HCT116 (cell line): Measurements from ENCODE around the gene MTG2. TPM values are rescaled to one million over a fixed set of nuclear protein-coding genes. Genes with fewer than 3 reads are reported as not detected.

Experiments
- ATAC-seq: fragments of 200-7000 bp; cut with Tn5 transposase; 2 replicates; pipeline ENCODE4 v1.9.1; 2020; ENCODE audit warnings: mild to moderate bottlenecking, moderate library complexity
- BruUV-seq: library from RNA; stranded (reverse); fragments of 400-500 nt; replicated peaks from 2 replicates; lab custom pipeline; 2021; lab: Mats Ljungman, UMichigan
- CTCF ChIA-PET: fragments of 300-600 bp; sonication (Branson Sonifier 250); formaldehyde crosslinking; loops from one replicate; lab custom pipeline; 2021; ENCODE audit warnings: antibody characterized with exemption; lab: Charles Lee
- POLR2A ChIA-PET: fragments of 300-600, 350-600 bp; sonication (Branson Sonifier 250); formaldehyde crosslinking; loops from one replicate; lab custom pipeline; 2021; ENCODE audit warnings: antibody characterized with exemption; lab: Charles Lee
- RAD21 ChIA-PET, 2 experiments: fragments of 300-600 bp; sonication (Branson Sonifier 250); formaldehyde crosslinking; loops; one replicate each; lab custom pipeline; 2023; ENCODE audit warnings: low total read pairs in 2 of 2; ENCODE audit not compliant: uncharacterized antibody in 2 of 2, unreplicated experiment in 2 of 2, low non-redundant PET in 1 of 2; lab: Charles Lee
- DNase-seq: peaks from one replicate; pipeline ENCODE4 v3.0.0-alpha.2; 2010; ENCODE audit warnings: low read depth, low spot score
- H2AFZ ChIP-seq: fragments of 200-600 bp; shearing (Covaris generic), sonication (generic); 2 replicates; pipeline ENCODE4 v1.6.1; 2017; ENCODE audit warnings: low read depth, mixed run types, mixed read lengths, antibody characterized with exemption, low read length; ENCODE audit not compliant: poor library complexity, severe bottlenecking
- H3K27ac ChIP-seq: 2 replicates; pipeline ENCODE4 v1.5.1; 2012; ENCODE audit warnings: low read depth, low read length
- H3K27me3 ChIP-seq: fragments of 200-600 bp; sonication (generic); 2 replicates; pipeline ENCODE4 v1.6.1; 2016; ENCODE audit warnings: mixed run types, low read length, mixed read lengths; ENCODE audit not compliant: insufficient read depth
- H3K36me3 ChIP-seq, 2 experiments: fragments of 200-500 bp in 1 of 2; fragments of 200-600 bp in 1 of 2; sonication (Bioruptor generic) in 1 of 2; sonication (generic) in 1 of 2; 2 replicates each; pipeline versions ENCODE4 v1.5.1 to v1.6.1; 2014 to 2016; ENCODE audit warnings: low read length in 2 of 2, inconsistent platforms in 1 of 2, mixed read lengths in 1 of 2, mixed run types in 1 of 2; ENCODE audit not compliant: insufficient read depth in 2 of 2, control insufficient read depth in 1 of 2
- H3K4me1 ChIP-seq, 2 experiments: fragments of 200-600 bp in 1 of 2; sonication (generic) in 1 of 2; 2 replicates each; pipeline versions ENCODE4 v1.5.1 to v1.6.1; 2012 to 2017; ENCODE audit warnings: low read length in 2 of 2, inconsistent platforms in 1 of 2, mild to moderate bottlenecking in 1 of 2, mixed read lengths in 1 of 2, mixed run types in 1 of 2, moderate library complexity in 1 of 2; ENCODE audit not compliant: insufficient read depth in 2 of 2, control insufficient read depth in 1 of 2
- H3K4me2 ChIP-seq: fragments of 200-600 bp; sonication (generic); 2 replicates; pipeline ENCODE4 v1.6.1; 2017; ENCODE audit warnings: mixed run types, low read length, mixed read lengths
- H3K4me3 ChIP-seq, 2 experiments: fragments of 200-600 bp in 1 of 2; sonication (generic) in 1 of 2; replicated peaks in 1 of 2; 2 replicates each; pipeline ENCODE4 v1.5.1; 2011 to 2016; ENCODE audit warnings: low read length in 2 of 2, control low read depth in 1 of 2, low read depth in 1 of 2, mild to moderate bottlenecking in 1 of 2, mixed read lengths in 1 of 2, mixed run types in 1 of 2
- H3K79me2 ChIP-seq: fragments of 200-600 bp; sonication (generic); 2 replicates; pipeline ENCODE4 v1.6.1; 2017; ENCODE audit warnings: mild to moderate bottlenecking, mixed run types, low read length, moderate library complexity, mixed read lengths; ENCODE audit not compliant: insufficient read depth
- H3K9ac ChIP-seq: fragments of 200-600 bp; sonication (generic); 2 replicates; pipeline ENCODE4 v1.6.1; 2016; ENCODE audit warnings: low read length, mixed read lengths
- H3K9me2 ChIP-seq: fragments of 200-600 bp; sonication (generic), shearing (Covaris generic); 2 replicates; pipeline ENCODE4 v1.6.1; 2017; ENCODE audit warnings: mixed run types, mild to moderate bottlenecking, moderate library complexity; ENCODE audit not compliant: insufficient read depth
- H3K9me3 ChIP-seq, 2 experiments: fragments of 200-500 bp in 1 of 2; fragments of 200-600 bp in 1 of 2; sonication (Bioruptor generic) in 1 of 2; sonication (generic) in 1 of 2; 2 replicates each; pipeline ENCODE4 v1.6.1; 2014 to 2017; ENCODE audit warnings: low read length in 2 of 2, mixed read lengths in 2 of 2, inconsistent platforms in 1 of 2, low read depth in 1 of 2, mild to moderate bottlenecking in 1 of 2, mixed run types in 1 of 2, moderate library complexity in 1 of 2; ENCODE audit not compliant: control insufficient read depth in 1 of 2, insufficient read depth in 1 of 2
- H4K20me1 ChIP-seq: fragments of 200-600 bp; sonication (generic), shearing (Covaris generic); 2 replicates; pipeline ENCODE4 v1.6.1; 2017; ENCODE audit warnings: mixed run types, mild to moderate bottlenecking, moderate library complexity; ENCODE audit not compliant: insufficient read depth
- ATF3 ChIP-seq: IDR thresholded peaks from 2 replicates; pipeline ENCODE4 v1.6.1; 2012
- CBX3 ChIP-seq: IDR thresholded peaks from 2 replicates; pipeline ENCODE4 v1.6.1; 2012; ENCODE audit warnings: low read depth
- CEBPB ChIP-seq: IDR thresholded peaks from 2 replicates; pipeline ENCODE4 v1.6.1; 2012; ENCODE audit warnings: low read depth
- ELF1 ChIP-seq: IDR thresholded peaks from 2 replicates; pipeline ENCODE4 v1.6.1; 2012; ENCODE audit warnings: low read depth, borderline replicate concordance
- EZH2phosphoT487 ChIP-seq: fragments of 200-600 bp; IDR thresholded peaks from 2 replicates; pipeline ENCODE4 v1.6.1; 2018; ENCODE audit warnings: antibody characterized with exemption, borderline replicate concordance
- POLR2A ChIP-seq: IDR thresholded peaks from 2 replicates; pipeline ENCODE4 v1.7.0; 2011; ENCODE audit warnings: borderline replicate concordance; ENCODE audit not compliant: insufficient read depth, insufficient read length; ENCODE audit errors: extremely low read depth
- RAD21 ChIP-seq: IDR thresholded peaks from 2 replicates; pipeline ENCODE4 v1.6.1; 2012; ENCODE audit warnings: low read depth, mild to moderate bottlenecking
- REST ChIP-seq: IDR thresholded peaks from 2 replicates; pipeline ENCODE4 v1.6.1; 2012; ENCODE audit warnings: low read depth
- SIN3A ChIP-seq: IDR thresholded peaks from 2 replicates; pipeline ENCODE4 v1.6.1; 2012; ENCODE audit warnings: low read depth
- SP1 ChIP-seq: IDR thresholded peaks from 2 replicates; pipeline ENCODE4 v1.6.1; 2012; ENCODE audit warnings: low read depth
- SRF ChIP-seq: IDR thresholded peaks from 2 replicates; pipeline ENCODE4 v1.6.1; 2012; ENCODE audit warnings: low read depth
- TCF7L2 ChIP-seq: IDR thresholded peaks from 2 replicates; pipeline ENCODE4 v1.7.0; 2011; ENCODE audit warnings: borderline replicate concordance, inconsistent platforms; ENCODE audit not compliant: insufficient read depth, insufficient read length; ENCODE audit errors: extremely low read depth
- YY1 ChIP-seq: IDR thresholded peaks from 2 replicates; pipeline ENCODE4 v1.6.1; 2011; ENCODE audit warnings: low read length, low read depth, moderate library complexity, mild to moderate bottlenecking; ENCODE audit not compliant: insufficient replicate concordance; ENCODE audit errors: extremely low read depth
- ZBTB33 ChIP-seq: IDR thresholded peaks from 2 replicates; pipeline ENCODE4 v1.6.1; 2011; ENCODE audit warnings: mild to moderate bottlenecking, low read length, moderate library complexity; ENCODE audit not compliant: insufficient replicate concordance; ENCODE audit errors: extremely low read depth
- ZFX ChIP-seq: fragments of 450-650 bp; IDR thresholded peaks from 2 replicates; pipeline ENCODE4 v1.6.1; 2017
- ZNF274 ChIP-seq: fragments of 200-500 bp; sonication (Bioruptor generic); IDR thresholded peaks from 2 replicates; pipeline ENCODE4 v1.6.1; 2014; ENCODE audit warnings: mild to moderate bottlenecking, low read depth, low read length, inconsistent platforms
- intact Hi-C: fragments of 100-400 bp; cut with micrococcal nuclease; formaldehyde crosslinking; loops from 2 replicates; pipeline ENCODE4 v1.10.0; 2022
- total RNA-seq: library from RNA; stranded (reverse); gene quantifications from one replicate; pipeline ENCODE4 v1.2.1, GENCODE V29; 2021; ENCODE audit not compliant: unreplicated experiment

Gene MTG2
- total RNA-seq, 1 experiment from 2014 or later = 43.3 TPM

- TF ChIP-seq ATF3 (no peak), YY1 (no peak), ELF1 (no peak), POLR2A (no peak), RAD21 (no peak), ZNF274 (no peak)
Observed at GRCh38 chr20:62190639-62191411, 8.0 kb downstream of the MTG2 start (continued).

- DNase-seq = no peak
- no peak overlapping the region for H3K27ac ChIP-seq
- TF ChIP-seq SIN3A (no peak), CEBPB (no peak), SP1 (no peak), SRF (no peak), ZBTB33 (no peak), ZFX (no peak), CBX3 (no peak), ATF3 (no peak), EZH2phosphoT487 (no peak), REST (no peak), TCF7L2 (no peak)
Observed at GRCh38 chr20:62191781-62192559, 9.1 kb downstream of the MTG2 start.

More at GRCh38 chr20:62191781-62192559, 9.1 kb downstream of the MTG2 start:
- BruUV-seq = no TSS peak
- ChIA-PET RAD21 (no interaction called here), CTCF (no interaction called here), POLR2A (no interaction called here)
- H2AFZ ChIP-seq = no peak overlapping the region
- H3K4me1 ChIP-seq = no peaks in the 10 kb centered on the region
- peaks cover 3 to 9% of the 10 kb centered on the region in 2 experiments; a peak in 2 of 4 replicates for H3K36me3 ChIP-seq
- H3K9me2 ChIP-seq = no peaks in the 10 kb centered on the region
- no peak overlapping the region for H3K4me2 ChIP-seq
- no peak overlapping the region for H3K4me3 ChIP-seq
- intact Hi-C loops = no loop called here
- no peaks in the 10 kb centered on the region for H4K20me1 ChIP-seq
- H3K9ac ChIP-seq = no peak overlapping the region
- peaks cover 75% of the 10 kb centered on the region for H3K79me2 ChIP-seq
- no peaks in the 10 kb centered on the region for H3K27me3 ChIP-seq
- no peaks in the 10 kb centered on the region for H3K9me3 ChIP-seq
- no peak for ATAC-seq
